H1 (cell line): ENCODE results near the gene BMERB1. TPM values are rescaled to one million over a fixed set of nuclear protein-coding genes. Genes with fewer than 3 reads are reported as not detected.
"Not testable (repeated sequence)": the region's sequence is repeated elsewhere in the genome, so short reads cannot be mapped to it uniquely, and the experiment has no call there.

Experiments
- CTCF ChIA-PET: fragments of 300-600 bp; sonication (Branson Sonifier 250); formaldehyde crosslinking; loops from one replicate; lab custom pipeline; 2021; ENCODE audit not compliant: partially characterized antibody; lab: Charles Lee
- POLR2A ChIA-PET: fragments of 300-600 bp; sonication (Branson Sonifier 250); formaldehyde crosslinking; loops from one replicate; lab custom pipeline; 2021; ENCODE audit warnings: inconsistent platforms; ENCODE audit not compliant: partially characterized antibody; lab: Charles Lee
- DNase-seq, 2 experiments: peaks; one replicate each; pipeline versions ENCODE4 v3.0.0 to v3.0.0-alpha.2; 2010 to 2022; ENCODE audit warnings: low spot score in 2 of 2, low read depth in 1 of 2, mixed read lengths in 1 of 2
- FAIRE-seq: peaks from 2 replicates; lab custom pipeline; 2011; peaks lifted over from hg19 to GRCh38; lab: Jason Lieb, UNC
- H2AFZ ChIP-seq: 2 replicates; pipeline ENCODE4 v1.8.1; 2012; ENCODE audit warnings: low read length, inconsistent platforms
- H2AK5ac ChIP-seq: 2 replicates; pipeline ENCODE4 v1.6.1; 2013; ENCODE audit warnings: low read depth, low read length
- H2BK120ac ChIP-seq: replicated peaks from 2 replicates; pipeline ENCODE3; 2013; ENCODE audit warnings: low read depth, low read length, inconsistent platforms
- H2BK12ac ChIP-seq: 2 replicates; pipeline ENCODE4 v1.6.1; 2013; ENCODE audit warnings: low read depth, low read length
- H2BK15ac ChIP-seq: 2 replicates; pipeline ENCODE4 v1.6.1; 2013; ENCODE audit warnings: low read length
- H2BK20ac ChIP-seq: 2 replicates; pipeline ENCODE4 v1.6.1; 2013; ENCODE audit warnings: low read length
- H2BK5ac ChIP-seq: 2 replicates; pipeline ENCODE4 v1.6.1; 2013; ENCODE audit warnings: low read depth, low read length
- H3K14ac ChIP-seq: 2 replicates; pipeline ENCODE4 v1.6.1; 2013; ENCODE audit warnings: inconsistent platforms; ENCODE audit not compliant: insufficient read length
- H3K18ac ChIP-seq: 2 replicates; pipeline ENCODE4 v1.6.1; 2013; ENCODE audit warnings: low read length; ENCODE audit errors: extremely low read depth
- H3K23ac ChIP-seq: 2 replicates; pipeline ENCODE4 v1.6.1; 2013; ENCODE audit warnings: inconsistent platforms; ENCODE audit not compliant: insufficient read length
- H3K23me2 ChIP-seq: 2 replicates; pipeline ENCODE4 v1.6.1; 2013; ENCODE audit warnings: low read depth, low read length
- H3K27ac ChIP-seq: 2 replicates; pipeline ENCODE4 v1.6.1; 2011; ENCODE audit warnings: low read depth, low read length, inconsistent platforms
- H3K27me3 ChIP-seq, 4 experiments: replicated peaks in 1 of 4; 1 replicate in 1 of 4; 2 replicates in 3 of 4; pipeline versions ENCODE4 v1.6.1 to v1.8.1; 2011 to 2013; ENCODE audit warnings: low read length in 3 of 4, mild to moderate bottlenecking in 3 of 4, inconsistent platforms in 2 of 4, mixed read lengths in 2 of 4, moderate library complexity in 1 of 4; ENCODE audit not compliant: control insufficient read depth in 3 of 4, insufficient read depth in 3 of 4; ENCODE audit errors: extremely low read depth in 1 of 4
- H3K36me3 ChIP-seq, 4 experiments: 2 replicates each; pipeline versions ENCODE4 v1.6.1 to v1.8.1; 2011 to 2013; ENCODE audit warnings: mild to moderate bottlenecking in 4 of 4, low read length in 3 of 4, moderate library complexity in 2 of 4, control low read depth in 1 of 4, inconsistent platforms in 1 of 4; ENCODE audit not compliant: insufficient read depth in 4 of 4, control insufficient read depth in 2 of 4
- H3K4ac ChIP-seq: replicated peaks from 2 replicates; pipeline ENCODE3; 2013; ENCODE audit warnings: low read length, low read depth, mixed read lengths, inconsistent platforms; ENCODE audit not compliant: insufficient read length
- H3K4me1 ChIP-seq, 4 experiments: replicated peaks in 1 of 4; 1 replicate in 1 of 4; 2 replicates in 3 of 4; pipeline versions ENCODE4 v1.6.1 to v1.8.1; 2011 to 2013; ENCODE audit warnings: low read length in 3 of 4, inconsistent platforms in 2 of 4, mixed read lengths in 1 of 4; ENCODE audit not compliant: insufficient read depth in 4 of 4, control insufficient read depth in 3 of 4
- H3K4me2 ChIP-seq, 2 experiments: 2 replicates each; pipeline versions ENCODE4 v1.6.1 to v1.8.1; 2011 to 2013; ENCODE audit warnings: low read depth in 2 of 2, low read length in 2 of 2, control low read depth in 1 of 2, inconsistent platforms in 1 of 2, mild to moderate bottlenecking in 1 of 2; ENCODE audit not compliant: insufficient read depth in 1 of 2
- H3K4me3 ChIP-seq, 4 experiments: fragments of 200-600, 300-600 bp in 1 of 4; sonication (generic), shearing (Covaris generic), sonication (Bioruptor Twin) in 1 of 4; 2 replicates each; pipeline versions ENCODE4 v1.5.1 to v1.8.1; 2011 to 2016; ENCODE audit warnings: low read length in 4 of 4, low read depth in 3 of 4, control low read depth in 2 of 4, inconsistent platforms in 2 of 4, mild to moderate bottlenecking in 2 of 4, mixed read lengths in 1 of 4, moderate library complexity in 1 of 4; ENCODE audit not compliant: insufficient read depth in 2 of 4; ENCODE audit errors: extremely low read depth in 1 of 4
- H3K56ac ChIP-seq: replicated peaks from 2 replicates; pipeline ENCODE3; 2013; ENCODE audit warnings: low read depth, mild to moderate bottlenecking, mixed read lengths, low read length, inconsistent platforms; ENCODE audit not compliant: insufficient read length
- H3K79me1 ChIP-seq: 2 replicates; pipeline ENCODE4 v1.6.1; 2013; ENCODE audit warnings: low read depth, low read length, control low read depth
- H3K79me2 ChIP-seq, 2 experiments: 2 replicates each; pipeline versions ENCODE4 v1.6.1 to v1.8.1; 2012 to 2013; ENCODE audit warnings: low read length in 2 of 2, mild to moderate bottlenecking in 2 of 2, inconsistent platforms in 1 of 2; ENCODE audit not compliant: insufficient read depth in 2 of 2, control insufficient read depth in 1 of 2
- H3K9ac ChIP-seq, 4 experiments: replicated peaks in 1 of 4; 1 replicate in 1 of 4; 2 replicates in 3 of 4; pipeline versions ENCODE4 v1.6.1 to v1.8.1; 2011 to 2013; ENCODE audit warnings: low read depth in 3 of 4, low read length in 3 of 4, control low read depth in 2 of 4, mild to moderate bottlenecking in 2 of 4, moderate library complexity in 2 of 4, inconsistent platforms in 1 of 4; ENCODE audit errors: extremely low read depth in 1 of 4
- H3K9me3 ChIP-seq, 2 experiments: 2 replicates each; pipeline versions ENCODE4 v1.6.1 to v1.8.1; 2012 to 2013; ENCODE audit warnings: mild to moderate bottlenecking in 2 of 2, moderate library complexity in 2 of 2, control low read depth in 1 of 2, inconsistent platforms in 1 of 2, low read depth in 1 of 2, low read length in 1 of 2, mixed read lengths in 1 of 2; ENCODE audit not compliant: insufficient read depth in 2 of 2
- H4K20me1 ChIP-seq, 2 experiments: replicated peaks in 1 of 2; 2 replicates each; pipeline versions ENCODE3 to v1.8.1; 2011 to 2013; ENCODE audit warnings: inconsistent platforms in 2 of 2, low read length in 2 of 2, mild to moderate bottlenecking in 1 of 2; ENCODE audit not compliant: insufficient read depth in 2 of 2, control insufficient read depth in 1 of 2
- H4K5ac ChIP-seq: 2 replicates; pipeline ENCODE4 v1.6.1; 2013; ENCODE audit warnings: low read length, low read depth, mixed read lengths, inconsistent platforms; ENCODE audit not compliant: insufficient read length
- H4K8ac ChIP-seq: 2 replicates; pipeline ENCODE4 v1.8.0; 2013; ENCODE audit warnings: mild to moderate bottlenecking, moderate library complexity, low read length, inconsistent platforms; ENCODE audit not compliant: insufficient read depth; ENCODE audit errors: extremely low read depth
- H4K91ac ChIP-seq: replicated peaks from 2 replicates; pipeline ENCODE3; 2013; ENCODE audit warnings: low read length, mixed read lengths, inconsistent platforms; ENCODE audit not compliant: insufficient read length
- FOSL1 ChIP-seq: IDR thresholded peaks from 2 replicates; pipeline ENCODE4 v1.6.1; 2011; ENCODE audit warnings: mild to moderate bottlenecking, low read depth, low read length, moderate library complexity; ENCODE audit not compliant: insufficient read depth
- HDAC6 ChIP-seq: IDR thresholded peaks from one replicate; pipeline ENCODE4 v1.7.1; 2012; ENCODE audit warnings: low read depth, mild to moderate bottlenecking, inconsistent platforms, low read length, moderate library complexity
- KDM4A ChIP-seq: IDR thresholded peaks from one replicate; pipeline ENCODE4 v1.7.1; 2012; ENCODE audit warnings: low read depth, mild to moderate bottlenecking, moderate library complexity, low read length, inconsistent platforms; ENCODE audit not compliant: severe bottlenecking
- MAFK ChIP-seq: IDR thresholded peaks from 2 replicates; pipeline ENCODE4 v1.6.1; 2012; ENCODE audit warnings: low read depth, mild to moderate bottlenecking, improper control_type of control experiment, low read length
- YY1 ChIP-seq: IDR thresholded peaks from 2 replicates; pipeline ENCODE4 v1.6.1; 2011; ENCODE audit warnings: low read depth, mild to moderate bottlenecking, low read length
- WGBS, 2 experiments: shearing (Covaris generic) in 1 of 2; methylation state at CpG; one replicate each; pipeline versions ENCODE4 v1.1.6 to v1.1.7; 2013 to 2015; ENCODE audit warnings: low lambda C conversion rate in 2 of 2, mixed read lengths in 2 of 2, inconsistent platforms in 1 of 2, low coverage in 1 of 2, missing lambda C conversion rate in 1 of 2; ENCODE audit not compliant: insufficient replicate concordance in 2 of 2, insufficient coverage in 1 of 2, insufficient read length in 1 of 2; ENCODE audit errors: extremely low coverage in 1 of 2, missing lambda C conversion rate in 1 of 2; 5-methylcytosine and 5-hydroxymethylcytosine counted together
- polyA plus RNA-seq, 7 experiments: library from polyadenylated mRNA; depleted of rRNA in 3 of 7; stranded (reverse) in 5 of 7; unstranded in 2 of 7; fragments of >200 nt in 5 of 7; fragments of 200-250 nt in 2 of 7; gene quantifications; 1 replicate in 5 of 7; 2 replicates in 1 of 7; 4 replicates in 1 of 7; pipeline versions ENCODE4 v1.2.1 to v1.2.3, GENCODE V29; 2011 to 2013; ENCODE audit warnings: missing spikeins in 2 of 7, mixed read lengths in 2 of 7
- total RNA-seq: library from RNA; stranded (reverse); fragmentation: NEBNext Ultra II Directional; extraction: Animal tissue kit (Norgen Biotek cat#: 25700); gene quantifications from 2 replicates; pipeline ENCODE4 v1.2.1, GENCODE V29; 2021
- TF ChIP-seq, protein P1 (sequence below): IDR thresholded peaks from 2 replicates; pipeline ENCODE4 v1.6.1; 2012; ENCODE audit warnings: low read length, inconsistent platforms

The BMERB1 gene
- total and polyA plus RNA-seq, 2 of the 8 experiments (the other 6 are each of a cell fraction or from before 2014, with no cell fraction given) = 23.5 to 27.1 TPM

DNA sequence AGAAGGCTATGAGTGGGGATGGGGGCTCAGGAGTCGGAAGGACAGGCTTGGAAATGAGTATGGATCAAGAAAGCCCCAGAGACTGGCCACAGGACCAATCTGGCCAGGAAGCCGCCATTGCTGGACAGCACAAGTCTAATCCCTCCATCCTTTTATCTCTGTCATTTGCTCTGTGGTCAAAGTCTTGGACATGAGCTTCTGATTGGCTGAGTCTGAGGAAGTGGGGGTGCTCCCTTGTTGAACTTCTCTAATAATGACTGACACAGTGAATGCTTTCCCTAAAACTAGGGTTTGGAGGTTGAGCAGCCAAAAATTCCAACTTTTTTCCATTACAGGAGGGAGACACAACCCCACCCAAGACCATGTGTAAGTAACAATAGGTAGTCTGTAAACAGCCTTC is 111.2 kb downstream of the BMERB1 start (continued):
- TF ChIP-seq MAFK = no peak
- TF ChIP-seq FOSL1 = no peak
- TF ChIP-seq, protein P1, sequence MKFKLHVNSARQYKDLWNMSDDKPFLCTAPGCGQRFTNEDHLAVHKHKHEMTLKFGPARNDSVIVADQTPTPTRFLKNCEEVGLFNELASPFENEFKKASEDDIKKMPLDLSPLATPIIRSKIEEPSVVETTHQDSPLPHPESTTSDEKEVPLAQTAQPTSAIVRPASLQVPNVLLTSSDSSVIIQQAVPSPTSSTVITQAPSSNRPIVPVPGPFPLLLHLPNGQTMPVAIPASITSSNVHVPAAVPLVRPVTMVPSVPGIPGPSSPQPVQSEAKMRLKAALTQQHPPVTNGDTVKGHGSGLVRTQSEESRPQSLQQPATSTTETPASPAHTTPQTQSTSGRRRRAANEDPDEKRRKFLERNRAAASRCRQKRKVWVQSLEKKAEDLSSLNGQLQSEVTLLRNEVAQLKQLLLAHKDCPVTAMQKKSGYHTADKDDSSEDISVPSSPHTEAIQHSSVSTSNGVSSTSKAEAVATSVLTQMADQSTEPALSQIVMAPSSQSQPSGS = no peak
- no peak for TF ChIP-seq HDAC6
- no peak for TF ChIP-seq YY1
- TF ChIP-seq KDM4A = no peak
- TF ChIP-seq, all 59 proteins: peak for 0

DNA sequence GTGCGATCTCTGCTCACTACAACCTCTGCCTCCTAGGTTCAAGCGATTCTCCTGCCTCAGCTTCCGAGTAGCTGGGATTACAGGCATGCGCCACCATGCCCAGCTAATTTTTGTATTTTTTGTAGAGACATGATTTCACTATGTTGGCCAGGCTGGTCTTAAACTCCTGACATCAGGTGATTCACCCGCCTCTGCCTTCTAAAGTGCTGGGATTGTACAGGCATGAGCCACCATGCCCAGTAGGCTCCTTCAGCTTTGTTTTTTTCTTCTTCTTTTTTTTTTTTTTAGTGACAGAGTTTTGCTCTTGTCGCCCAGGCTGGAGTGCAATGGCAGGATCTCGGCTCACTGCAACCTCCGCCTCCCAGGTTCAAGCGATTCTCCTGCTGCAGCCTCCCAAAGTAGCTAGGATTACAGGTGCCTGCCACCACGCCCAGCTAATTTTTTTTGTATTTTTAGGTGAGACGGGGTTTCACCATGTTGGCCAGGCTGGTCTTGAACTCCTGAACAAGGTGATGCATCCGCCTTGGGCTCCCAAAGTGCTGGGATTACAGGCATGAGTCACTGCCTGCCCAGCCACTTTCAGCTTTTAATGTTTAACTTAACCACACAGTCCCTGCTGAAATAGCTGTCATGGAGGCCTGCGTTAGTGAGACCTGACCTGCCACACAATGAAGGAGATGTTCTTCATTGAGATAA is 112.8 kb downstream of the BMERB1 start:
- H3K4ac ChIP-seq, H3K14ac ChIP-seq, H4K8ac ChIP-seq, H3K4me1 ChIP-seq, H3K79me1 ChIP-seq, H3K18ac ChIP-seq, H2BK20ac ChIP-seq, FAIRE-seq, H3K9ac ChIP-seq, H3K23me2 ChIP-seq, H2BK5ac ChIP-seq, DNase-seq, H3K23ac ChIP-seq, POLR2A ChIA-PET, H2BK15ac ChIP-seq, H4K91ac ChIP-seq, H3K79me2 ChIP-seq, H2BK12ac ChIP-seq, H3K56ac ChIP-seq, H4K20me1 ChIP-seq, H2AK5ac ChIP-seq, H3K4me3 ChIP-seq, H2BK120ac ChIP-seq, H3K4me2 ChIP-seq, H3K27me3 ChIP-seq, H3K36me3 ChIP-seq, H3K27ac ChIP-seq, H2AFZ ChIP-seq, H4K5ac ChIP-seq: not testable (repeated sequence)
- CTCF ChIA-PET = interaction anchor here (1.0 to 2.9 kb wide), 3 partner anchors 8 to 120 kb away, joined by 3 to 12 read pairs (median 11); no protein-coding TSS in a partner anchor
- WGBS, 2 experiments = 86% methylated on average over 10 of the region's 13 CpGs; no CpG with 5 or more reads in 1 of the 2 experiments
- peaks cover 7 to 13% of the 10 kb centered on the region in 2 experiments; a peak in 3 of 4 replicates for H3K9me3 ChIP-seq
